ENCODE measurements around the gene ARHGAP32. TPM values are rescaled to one million over a fixed set of nuclear protein-coding genes. Genes with fewer than 3 reads are reported as not detected.

The ARHGAP32 gene
- total RNA-seq, 1 experiment from 2014 or later: 62.6 TPM

GRCh38 chr11:128963744-128964325 is 228.3 kb downstream of the ARHGAP32 start:
- H3K9me3 Mint-ChIP-seq (ENCODE audit: unreplicated experiment): no peaks in the 10 kb centered on the region
- H3K4me3 Mint-ChIP-seq (ENCODE audit: unreplicated experiment): no peak overlapping the region
- H3K4me1 Mint-ChIP-seq (ENCODE audit: insufficient read depth, unreplicated experiment): no peaks in the 10 kb centered on the region
- no TSS peak for BruUV-seq (replicated peaks)
- ChIA-PET POLR2A (interaction anchor here (1.2 kb wide), 1 partner anchor 74 kb away, joined by 4 read pairs; no protein-coding TSS in a partner anchor), CTCF (interaction anchor here (0.8 to 26.7 kb wide), 3 partner anchors 74 to 412 kb away, joined by 4 to 598 read pairs (median 7); partner anchors contain the start of gene KCNJ5)
- peaks cover 18% of the 10 kb centered on the region for H3K36me3 Mint-ChIP-seq (ENCODE audit: insufficient read depth, unreplicated experiment)
- H3K27me3 Mint-ChIP-seq (ENCODE audit: insufficient read depth, unreplicated experiment): no peaks in the 10 kb centered on the region
- DNase-seq (ENCODE audit: unreplicated experiment): no peak
- H3K27ac Mint-ChIP-seq (ENCODE audit: low read depth, unreplicated experiment): no peak overlapping the region
- intact Hi-C loops (cut with micrococcal nuclease): no loop called here
- no peak for TF ChIP-seq CTCF (IDR thresholded peaks at IDR 0.05; ENCODE audit: unreplicated experiment)

GRCh38 chr11:128962896-128963295 is 229.2 kb downstream of the ARHGAP32 start:
- no peaks in the 10 kb centered on the region for H3K4me1 Mint-ChIP-seq (ENCODE audit: insufficient read depth, unreplicated experiment)
- ChIA-PET POLR2A (no interaction called here), CTCF (interaction anchor here (0.7 to 26.7 kb wide), 4 partner anchors 64 to 166 kb away, joined by 3 to 598 read pairs (median 6); partner anchors contain the start of gene KCNJ5)
- no peaks in the 10 kb centered on the region for H3K27me3 Mint-ChIP-seq (ENCODE audit: insufficient read depth, unreplicated experiment)
- intact Hi-C loops (cut with micrococcal nuclease): no loop called here
- no peak overlapping the region for H3K27ac Mint-ChIP-seq (ENCODE audit: low read depth, unreplicated experiment)
- DNase-seq (ENCODE audit: unreplicated experiment): no peak
- no peaks in the 10 kb centered on the region for H3K9me3 Mint-ChIP-seq (ENCODE audit: unreplicated experiment)
- peaks cover 9% of the 10 kb centered on the region for H3K36me3 Mint-ChIP-seq (ENCODE audit: insufficient read depth, unreplicated experiment)
- no TSS peak for BruUV-seq (replicated peaks)
- no peak overlapping the region for H3K4me3 Mint-ChIP-seq (ENCODE audit: unreplicated experiment)
- TF ChIP-seq CTCF (IDR thresholded peaks at IDR 0.05; ENCODE audit: unreplicated experiment): no peak

DNA sequence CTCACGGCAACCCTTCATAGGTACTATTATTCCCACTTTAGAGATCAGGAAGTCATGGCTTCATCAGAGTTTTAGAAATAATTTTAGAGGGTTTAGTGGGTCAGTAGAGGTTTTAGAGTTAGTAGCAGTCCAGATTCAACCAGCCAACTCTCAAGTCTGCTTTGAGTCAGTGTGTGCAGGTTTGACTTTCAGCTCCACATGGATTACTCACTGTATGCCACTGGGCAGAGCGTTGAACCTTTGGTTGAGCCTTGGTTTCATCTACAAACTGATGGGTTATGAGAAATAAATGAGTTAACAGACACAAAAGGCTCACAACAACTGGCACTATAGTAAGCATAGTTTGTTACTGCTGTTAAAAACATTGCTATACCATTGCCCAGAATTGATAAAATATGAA is 230.5 kb downstream of the ARHGAP32 start:
- no peak overlapping the region for H3K4me3 Mint-ChIP-seq (ENCODE audit: unreplicated experiment)
- intact Hi-C loops (cut with micrococcal nuclease): no loop called here
- POLR2A ChIA-PET: interaction anchor here (1.0 kb wide), 1 partner anchor 87 kb away, joined by 3 read pairs; no protein-coding TSS in a partner anchor
- no peak for TF ChIP-seq CTCF (IDR thresholded peaks at IDR 0.05; ENCODE audit: unreplicated experiment)
- H3K27ac Mint-ChIP-seq (ENCODE audit: low read depth, unreplicated experiment): no peak overlapping the region
- H3K9me3 Mint-ChIP-seq (ENCODE audit: unreplicated experiment): no peaks in the 10 kb centered on the region
- H3K27me3 Mint-ChIP-seq (ENCODE audit: insufficient read depth, unreplicated experiment): no peaks in the 10 kb centered on the region
- BruUV-seq (replicated peaks): no TSS peak
- no peak for DNase-seq (ENCODE audit: unreplicated experiment)
- peaks cover 2% of the 10 kb centered on the region for H3K4me1 Mint-ChIP-seq (ENCODE audit: insufficient read depth, unreplicated experiment)
- H3K36me3 Mint-ChIP-seq (ENCODE audit: insufficient read depth, unreplicated experiment): peaks cover 9% of the 10 kb centered on the region
- CTCF ChIA-PET: interaction anchor here (2.5 to 26.7 kb wide), 2 partner anchors 72 to 80 kb away, joined by 7 to 598 read pairs; partner anchors contain the start of gene KCNJ5

DNA sequence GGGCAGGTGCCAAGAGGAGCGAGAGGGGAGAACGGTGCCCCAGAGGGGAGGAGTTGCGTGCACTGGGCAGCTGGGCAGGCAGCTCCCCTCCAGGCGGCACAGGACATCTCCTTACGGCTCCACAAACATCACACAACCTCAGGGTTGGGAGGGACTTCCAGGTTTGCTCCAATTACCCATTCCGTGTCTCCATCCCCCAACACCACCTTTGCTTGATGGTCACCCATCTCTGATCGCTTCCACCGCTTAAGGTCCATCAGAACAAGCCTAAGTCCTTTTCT is 235.0 kb downstream of the ARHGAP32 start:
- no peak overlapping the region for H3K4me3 Mint-ChIP-seq (ENCODE audit: unreplicated experiment)

More for the DNA sequence above, 235.0 kb downstream of the ARHGAP32 start:
- intact Hi-C loops (cut with micrococcal nuclease): loop anchor here (5.0 kb wide), 3 partner anchors 305 to 930 kb away; no protein-coding TSS in a partner anchor
- no peak for TF ChIP-seq CTCF (IDR thresholded peaks at IDR 0.05; ENCODE audit: unreplicated experiment)
- H3K4me1 Mint-ChIP-seq (ENCODE audit: insufficient read depth, unreplicated experiment): peaks cover 7% of the 10 kb centered on the region
- DNase-seq (ENCODE audit: unreplicated experiment): no peak
- ChIA-PET POLR2A (interaction anchor here (0.7 to 2.3 kb wide), 4 partner anchors 30 to 72 kb away, joined by 3 to 18 read pairs (median 6); no protein-coding TSS in a partner anchor), CTCF (interaction anchor here (0.6 to 26.7 kb wide), 36 partner anchors 10 to 799 kb away, joined by 3 to 598 read pairs (median 4); partner anchors contain the start of genes KCNJ5 and TP53AIP1)
- no peaks in the 10 kb centered on the region for H3K9me3 Mint-ChIP-seq (ENCODE audit: unreplicated experiment)
- no peaks in the 10 kb centered on the region for H3K27me3 Mint-ChIP-seq (ENCODE audit: insufficient read depth, unreplicated experiment)
- H3K27ac Mint-ChIP-seq (ENCODE audit: low read depth, unreplicated experiment): no peak overlapping the region
- no TSS peak for BruUV-seq (replicated peaks)
- H3K36me3 Mint-ChIP-seq (ENCODE audit: insufficient read depth, unreplicated experiment): no peaks in the 10 kb centered on the region
